Lower lobe of right lung (tissue), 2 donors: ENCODE results near the gene ST6GALNAC4. TPM values are rescaled to one million over a fixed set of nuclear protein-coding genes. Genes with fewer than 3 reads are reported as not detected.

Experiments
- ATAC-seq, 2 donors: fragments of 200-7000 bp; cut with Tn5 transposase; one replicate each; pipeline ENCODE4 v1.9.1; 2020 to 2022; ENCODE audit warnings: mild to moderate bottlenecking in 2 of 2, moderate library complexity in 2 of 2
- DNase-seq: peaks from one replicate; pipeline ENCODE4 v3.0.0-alpha.2; 2020
- H3K27ac ChIP-seq: fragments of 200-600 bp; one replicate; pipeline ENCODE4 v1.8.0; 2022
- H3K27me3 ChIP-seq: fragments of 200-600 bp; one replicate; pipeline ENCODE4 v1.8.0; 2022; ENCODE audit warnings: low read depth
- H3K36me3 ChIP-seq: fragments of 200-600 bp; one replicate; pipeline ENCODE4 v1.8.0; 2022; ENCODE audit warnings: mild to moderate bottlenecking
- H3K4me1 ChIP-seq: fragments of 200-600 bp; one replicate; pipeline ENCODE4 v1.8.0; 2022
- H3K4me3 ChIP-seq: fragments of 200-600 bp; one replicate; pipeline ENCODE4 v1.8.0; 2022; ENCODE audit warnings: mild to moderate bottlenecking
- H3K9me3 ChIP-seq: fragments of 200-600 bp; one replicate; pipeline ENCODE4 v1.8.0; 2022
- CTCF ChIP-seq: fragments of 200-600 bp; IDR thresholded peaks from one replicate; pipeline ENCODE4 v1.8.0; 2022; ENCODE audit warnings: antibody characterized with exemption, mild to moderate bottlenecking
- intact Hi-C: fragments of 100-400 bp; cut with DNase I; formaldehyde crosslinking; loops from one replicate; pipeline ENCODE4 v1.11.0; 2022
- total RNA-seq: library from RNA; stranded (reverse); fragmentation: NEBNext Ultra II Directional; extraction: Animal tissue kit (Norgen Biotek cat#: 25700); gene quantifications from one replicate; pipeline ENCODE4 v1.2.1, GENCODE V29; 2021
- donor health status: DM: no; HTN: yes; CAD: no; lungs with severe emphysema.

Gene ST6GALNAC4
- total RNA-seq, 1 donor from 2014 or later: 45.6 TPM

- intact Hi-C loops: no loop called here
- peaks cover 31% of the 10 kb centered on the region for H3K4me1 ChIP-seq
- H3K36me3 ChIP-seq: peaks cover 10% of the 10 kb centered on the region
- peak overlapping the region; percentile 70 for H3K27ac ChIP-seq
- DNase-seq: no peak
- H3K27me3 ChIP-seq: no peaks in the 10 kb centered on the region
- TF ChIP-seq CTCF: no peak
- H3K9me3 ChIP-seq: no peaks in the 10 kb centered on the region
- peak overlapping the region; percentile 88 for H3K4me3 ChIP-seq
- no peak for ATAC-seq
Observed at GRCh38 chr9:127937056-127937387, 20.2 kb upstream of the ST6GALNAC4 start.

GRCh38 chr9:127936347-127936852 lies 19.6 kb upstream of the ST6GALNAC4 start:
- H3K27me3 ChIP-seq: no peaks in the 10 kb centered on the region
- TF ChIP-seq CTCF: no peak
- H3K36me3 ChIP-seq: peaks cover 5% of the 10 kb centered on the region
- H3K9me3 ChIP-seq: no peaks in the 10 kb centered on the region
- DNase-seq (no peak), ATAC-seq (no peak)
- peaks cover 29% of the 10 kb centered on the region for H3K4me1 ChIP-seq
- H3K27ac ChIP-seq: no peak overlapping the region
- intact Hi-C loops: no loop called here
- peak overlapping the region; percentile 88 for H3K4me3 ChIP-seq

GRCh38 chr9:127935765-127936221 lies 19.0 kb upstream of the ST6GALNAC4 start:
- no peak overlapping the region for H3K4me3 ChIP-seq
- no peaks in the 10 kb centered on the region for H3K36me3 ChIP-seq
- intact Hi-C loops: no loop called here
- H3K4me1 ChIP-seq: peaks cover 35% of the 10 kb centered on the region
- DNase-seq (no peak), ATAC-seq (no peak)
- H3K9me3 ChIP-seq: no peaks in the 10 kb centered on the region
- H3K27ac ChIP-seq: no peak overlapping the region
- no peak for TF ChIP-seq CTCF
- no peaks in the 10 kb centered on the region for H3K27me3 ChIP-seq

- H3K36me3 ChIP-seq: no peaks in the 10 kb centered on the region
- H3K9me3 ChIP-seq: no peaks in the 10 kb centered on the region
- ATAC-seq: no peak
- no peak overlapping the region for H3K27ac ChIP-seq
- peaks cover 43% of the 10 kb centered on the region for H3K4me1 ChIP-seq
- H3K4me3 ChIP-seq: no peak overlapping the region
- DNase-seq: no peak
- TF ChIP-seq CTCF: no peak
- intact Hi-C loops: no loop called here
- H3K27me3 ChIP-seq: no peaks in the 10 kb centered on the region
Observed at GRCh38 chr9:127934986-127935385, 18.1 kb upstream of the ST6GALNAC4 start.

GRCh38 chr9:127934248-127934647 lies 17.4 kb upstream of the ST6GALNAC4 start:
- no peaks in the 10 kb centered on the region for H3K27me3 ChIP-seq
- intact Hi-C loops: no loop called here
- no peak for DNase-seq
- H3K9me3 ChIP-seq: no peaks in the 10 kb centered on the region
- no peak for ATAC-seq
- no peak overlapping the region for H3K27ac ChIP-seq
- no peaks in the 10 kb centered on the region for H3K36me3 ChIP-seq
- H3K4me3 ChIP-seq: no peak overlapping the region
- H3K4me1 ChIP-seq: peaks cover 50% of the 10 kb centered on the region
- no peak for TF ChIP-seq CTCF
